ENCODE measurements around the gene GGTA1.
"Not testable (repeated sequence)": the region's sequence is repeated elsewhere in the genome, so short reads cannot be mapped to it uniquely, and the experiment has no call there.

The GGTA1 gene

GRCh38 chr9:121455527-121456239, 44.0 kb downstream of the GGTA1 start:
- DNase-seq = no peak

- DNase-seq = no peak
Observed at GRCh38 chr9:121454972-121455371, 44.7 kb downstream of the GGTA1 start.

GRCh38 chr9:121453232-121453892, 46.3 kb downstream of the GGTA1 start:
- no peak for DNase-seq

GRCh38 chr9:121452085-121452484, 47.6 kb downstream of the GGTA1 start:
- DNase-seq = no peak

GRCh38 chr9:121451586-121451985, 48.1 kb downstream of the GGTA1 start:
- DNase-seq = no peak

- DNase-seq = no peak
Observed at GRCh38 chr9:121450241-121450640, 49.4 kb downstream of the GGTA1 start.

GRCh38 chr9:121449786-121450185, 49.9 kb downstream of the GGTA1 start:
- DNase-seq = no peak

- DNase-seq = no peak
Observed at GRCh38 chr9:121447321-121447834, 52.3 kb downstream of the GGTA1 start.

- DNase-seq = no peak
Observed at GRCh38 chr9:121445986-121446385, 53.7 kb downstream of the GGTA1 start.

GRCh38 chr9:121443981-121444380, 55.7 kb downstream of the GGTA1 start:
- no peak for DNase-seq

- no peak for DNase-seq
Observed at GRCh38 chr9:121441165-121441564, 58.5 kb downstream of the GGTA1 start.

- no peak for DNase-seq
Observed at GRCh38 chr9:121439711-121440664, 59.7 kb downstream of the GGTA1 start.

- no peak for DNase-seq
Observed at GRCh38 chr9:121439016-121439415, 60.6 kb downstream of the GGTA1 start.

- DNase-seq = no peak
Observed at GRCh38 chr9:121437891-121438290, 61.8 kb downstream of the GGTA1 start.

GRCh38 chr9:121437046-121437445, 62.6 kb downstream of the GGTA1 start:
- not testable (repeated sequence) for DNase-seq

GRCh38 chr9:121434969-121435368, 64.7 kb downstream of the GGTA1 start:
- DNase-seq = no peak

- DNase-seq = no peak
Observed at GRCh38 chr9:121427899-121428298, 71.7 kb downstream of the GGTA1 start.

GRCh38 chr9:121424024-121424432, 75.6 kb downstream of the GGTA1 start:
- no peak for DNase-seq

- no peak for DNase-seq
Observed at GRCh38 chr9:121411993-121412392, 87.7 kb downstream of the GGTA1 start.

- no peak for DNase-seq
Observed at GRCh38 chr9:121405899-121406298, 93.7 kb downstream of the GGTA1 start.
